GM12872 (cell line): ENCODE measurements around the gene CDK5R1.

Experiments used
- CTCF ChIP-seq: IDR thresholded peaks from 3 replicates; pipeline ENCODE4 v1.5.1; 2011; ENCODE audit warnings: low read depth, mild to moderate bottlenecking, low read length, moderate library complexity; ENCODE audit not compliant: insufficient read depth

The CDK5R1 gene

GRCh38 chr17:32489320-32490100, 2.7 kb downstream of the CDK5R1 start:
- TF ChIP-seq CTCF, result no peak

GRCh38 chr17:32490101-32490482, 3.3 kb downstream of the CDK5R1 start:
- TF ChIP-seq CTCF, result no peak

GRCh38 chr17:32491371-32492263, 4.8 kb downstream of the CDK5R1 start:
- no peak for TF ChIP-seq CTCF

GRCh38 chr17:32492264-32492589, 5.4 kb downstream of the CDK5R1 start:
- no peak for TF ChIP-seq CTCF

GRCh38 chr17:32492648-32493289, 6.0 kb downstream of the CDK5R1 start:
- TF ChIP-seq CTCF, result no peak

GRCh38 chr17:32493571-32493970, 6.8 kb downstream of the CDK5R1 start:
- TF ChIP-seq CTCF, result no peak

- no peak for TF ChIP-seq CTCF
Observed at GRCh38 chr17:32493976-32494513, 7.3 kb downstream of the CDK5R1 start.
